OCI-LY7 (cell line): ENCODE measurements around the gene ELL2. TPM values are rescaled to one million over a fixed set of nuclear protein-coding genes. Genes with fewer than 3 reads are reported as not detected.

Source experiments
- BruUV-seq: library from RNA; stranded (reverse); fragments of 400-500 nt; replicated peaks from 2 replicates; lab custom pipeline; 2021; lab: Mats Ljungman, UMichigan
- CTCF ChIA-PET: fragments of 300-600 bp; sonication (Branson Sonifier 250); formaldehyde crosslinking; loops from one replicate; lab custom pipeline; 2022; ENCODE audit warnings: antibody characterized with exemption; ENCODE audit not compliant: unreplicated experiment; lab: Charles Lee
- POLR2A ChIA-PET: fragments of 300-600 bp; sonication (Branson Sonifier 250); formaldehyde crosslinking; loops from one replicate; lab custom pipeline; 2022; ENCODE audit warnings: antibody characterized with exemption; lab: Charles Lee
- DNase-seq: peaks from one replicate; pipeline ENCODE4 v3.0.0-alpha.2; 2015; ENCODE audit warnings: low spot score
- H2AFZ ChIP-seq: fragments of 200-600 bp; sonication (generic), shearing (Covaris generic); 2 replicates; pipeline ENCODE4 v1.6.1; 2014; ENCODE audit warnings: mild to moderate bottlenecking, antibody characterized with exemption, low read length, moderate library complexity
- H3K27ac ChIP-seq: fragments of 200-600 bp; sonication (generic); 2 replicates; pipeline ENCODE4 v1.5.1; 2014; ENCODE audit warnings: mixed run types, low read depth, mild to moderate bottlenecking, moderate library complexity, low read length, inconsistent platforms; ENCODE audit not compliant: poor library complexity, severe bottlenecking
- H3K36me3 ChIP-seq: fragments of 200-600 bp; sonication (generic); 2 replicates; pipeline ENCODE4 v1.6.1; 2014; ENCODE audit warnings: mild to moderate bottlenecking, antibody characterized with exemption, low read length, moderate library complexity, mixed read lengths; ENCODE audit not compliant: insufficient read depth
- H3K4me1 ChIP-seq: fragments of 200-600 bp; sonication (generic); 2 replicates; pipeline ENCODE4 v1.5.1; 2014; ENCODE audit warnings: mild to moderate bottlenecking, low read length; ENCODE audit not compliant: insufficient read depth, poor library complexity, severe bottlenecking
- H3K4me2 ChIP-seq: fragments of 200-600 bp; sonication (generic); 2 replicates; pipeline ENCODE4 v1.6.1; 2014; ENCODE audit warnings: mild to moderate bottlenecking, low read length
- H3K4me3 ChIP-seq: fragments of 200-600 bp; sonication (generic); 2 replicates; pipeline ENCODE4 v1.5.1; 2014; ENCODE audit warnings: mild to moderate bottlenecking, low read depth, low read length; ENCODE audit not compliant: poor library complexity, severe bottlenecking
- H3K79me2 ChIP-seq: fragments of 200-600 bp; sonication (generic); 2 replicates; pipeline ENCODE4 v1.6.1; 2016; ENCODE audit warnings: low read depth, mild to moderate bottlenecking, low read length, moderate library complexity, mixed read lengths; ENCODE audit not compliant: insufficient read depth
- H3K9me2 ChIP-seq: fragments of 200-600 bp; sonication (generic); 2 replicates; pipeline ENCODE4 v1.6.1; 2016; ENCODE audit warnings: mild to moderate bottlenecking, low read length, mixed read lengths; ENCODE audit not compliant: insufficient read depth
- H3K9me3 ChIP-seq: fragments of 200-600 bp; sonication (generic); 2 replicates; pipeline ENCODE4 v1.6.1; 2014; ENCODE audit warnings: mild to moderate bottlenecking, mixed run types, low read length, mixed read lengths
- H4K20me1 ChIP-seq: fragments of 200-600 bp; sonication (generic); 2 replicates; pipeline ENCODE4 v1.6.1; 2014; ENCODE audit warnings: mild to moderate bottlenecking, antibody characterized with exemption, low read length, moderate library complexity, mixed read lengths; ENCODE audit not compliant: insufficient read depth
- CTCF ChIP-seq: fragments of 200-600 bp; sonication (generic); conservative IDR thresholded peaks from 2 replicates; pipeline ENCODE4 v1.5.1; 2014; ENCODE audit warnings: mild to moderate bottlenecking, antibody characterized with exemption, low read length, moderate library complexity, mixed read lengths
- EZH2phosphoT487 ChIP-seq: fragments of 200-600 bp; sonication (generic); IDR thresholded peaks from 2 replicates; pipeline ENCODE4 v1.6.1; 2018; ENCODE audit warnings: low read depth, borderline replicate concordance, mild to moderate bottlenecking, mixed run types, antibody characterized with exemption, low read length, moderate library complexity, mixed read lengths
- intact Hi-C: fragments of 100-400 bp; cut with micrococcal nuclease; formaldehyde crosslinking; loops from one replicate; pipeline ENCODE4 v1.10.0; 2022; ENCODE audit not compliant: unreplicated experiment
- total RNA-seq, 2 experiments: library from RNA; depleted of rRNA in 1 of 2; stranded (reverse); fragments of >200 nt in 1 of 2; shearing (Covaris generic) in 1 of 2; gene quantifications; 2 replicates each; pipeline ENCODE4 v1.2.3, GENCODE V29; 2014 to 2022

ELL2 gene
- total RNA-seq, 2 experiments from 2014 or later = 0.98 to 4.7 TPM

GRCh38 chr5:95923918-95924544 lies 37.6 kb downstream of the ELL2 start:
- intact Hi-C loops = no loop called here
- Histone ChIP-seq H3K79me2 (no peaks in the 10 kb centered on the region), H3K36me3 (no peaks in the 10 kb centered on the region), H3K9me3 (no peaks in the 10 kb centered on the region), H2AFZ (no peak overlapping the region), H3K4me1 (no peaks in the 10 kb centered on the region), H4K20me1 (no peaks in the 10 kb centered on the region), H3K9me2 (no peaks in the 10 kb centered on the region), H3K27ac (no peak overlapping the region), H3K4me2 (no peak overlapping the region), H3K4me3 (no peak overlapping the region)
- TF ChIP-seq CTCF (no peak), EZH2phosphoT487 (no peak)
- DNase-seq = peak; percentile 3
- POLR2A ChIA-PET = interaction anchor here (1.3 to 2.3 kb wide), 2 partner anchors 9 to 13 kb away, joined by 4 to 10 read pairs; no protein-coding TSS in a partner anchor
- CTCF ChIA-PET = interaction anchor here (0.6 kb wide), 1 partner anchor 679 kb away, joined by 3 read pairs; no protein-coding TSS in a partner anchor
- no TSS peak for BruUV-seq

DNA sequence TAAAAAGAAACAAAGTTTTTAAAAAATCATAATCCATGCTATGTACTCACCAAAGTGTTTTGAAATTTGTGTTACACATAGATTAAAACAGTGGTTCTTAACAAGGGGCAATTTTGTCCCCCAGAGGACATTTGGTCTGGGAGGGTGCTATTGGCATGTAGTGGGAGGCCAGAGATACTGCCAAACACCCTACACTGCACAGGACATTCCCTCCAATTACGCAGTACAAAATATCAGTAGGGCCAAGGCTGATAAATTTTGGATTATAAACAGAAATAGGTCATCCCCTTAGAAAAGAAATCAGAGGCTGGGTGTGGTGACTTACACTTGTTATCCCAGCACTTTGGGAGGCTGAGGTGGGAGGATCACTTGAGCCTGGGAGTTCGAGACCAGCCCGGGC lies 38.9 kb downstream of the ELL2 start:
- no peaks in the 10 kb centered on the region for H3K9me3 ChIP-seq
- no peaks in the 10 kb centered on the region for H3K9me2 ChIP-seq
- H3K4me2 ChIP-seq = no peak overlapping the region
- POLR2A ChIA-PET = interaction anchor here (0.8 to 2.3 kb wide), 2 partner anchors 14 to 22 kb away, joined by 6 to 10 read pairs; no protein-coding TSS in a partner anchor
- TF ChIP-seq EZH2phosphoT487 = no peak
- no peak for TF ChIP-seq CTCF
- DNase-seq = no peak
- no TSS peak for BruUV-seq
- H3K4me3 ChIP-seq = no peak overlapping the region
- H3K36me3 ChIP-seq = no peaks in the 10 kb centered on the region
- CTCF ChIA-PET = no interaction called here
- intact Hi-C loops = no loop called here
- no peaks in the 10 kb centered on the region for H4K20me1 ChIP-seq
- no peaks in the 10 kb centered on the region for H3K79me2 ChIP-seq
- no peak overlapping the region for H2AFZ ChIP-seq
- H3K27ac ChIP-seq = no peak overlapping the region
- H3K4me1 ChIP-seq = no peaks in the 10 kb centered on the region

DNA sequence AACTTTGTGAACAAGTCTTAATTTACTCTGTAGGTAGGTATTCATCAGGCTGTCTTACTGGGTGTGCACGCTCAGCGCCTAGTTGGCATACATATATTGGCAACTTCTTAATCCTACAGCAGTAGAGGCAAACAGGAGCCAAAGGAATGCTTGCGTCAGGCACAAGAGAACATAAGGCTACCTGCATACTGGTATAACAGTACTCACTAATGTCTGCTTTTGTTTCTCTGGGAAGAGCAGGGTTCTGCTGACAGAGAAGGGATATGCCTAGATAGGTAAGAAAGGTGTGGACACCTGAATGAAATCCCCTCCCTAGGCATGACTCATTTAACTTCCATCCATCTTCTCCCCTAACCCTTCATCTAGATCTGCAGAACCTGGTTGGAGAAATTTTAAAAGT lies 40.1 kb downstream of the ELL2 start:
- Histone ChIP-seq H3K4me3 (no peak overlapping the region), H2AFZ (no peak overlapping the region), H3K79me2 (no peaks in the 10 kb centered on the region), H3K4me2 (no peak overlapping the region), H3K9me2 (no peaks in the 10 kb centered on the region), H4K20me1 (no peaks in the 10 kb centered on the region), H3K36me3 (no peaks in the 10 kb centered on the region), H3K4me1 (no peaks in the 10 kb centered on the region), H3K27ac (no peak overlapping the region), H3K9me3 (no peaks in the 10 kb centered on the region)
- ChIA-PET CTCF (no interaction called here), POLR2A (no interaction called here)
- no TSS peak for BruUV-seq
- TF ChIP-seq EZH2phosphoT487 (no peak), CTCF (no peak)
- intact Hi-C loops = no loop called here
- no peak for DNase-seq
